Central memory CD8-positive, alpha-beta T cell (primary cell): ENCODE results near the gene CLIC6.

Experiments
- ATAC-seq: fragments of 150-1000 bp; cut with Tn5 transposase; replicated peaks from 2 replicates; pipeline ENCODE4 v1.10.0; 2022; ENCODE audit warnings: mild to moderate bottlenecking, moderate FRiP score, moderate number of reproducible peaks; ENCODE audit not compliant: poor library complexity, severe bottlenecking; ENCODE audit errors: extremely low read depth
- DNase-seq, 2 donors: peaks; one replicate each; pipeline ENCODE4 v3.0.0; 2021; ENCODE audit warnings: low spot score in 2 of 2
- H3K27ac Mint-ChIP-seq: one replicate; pipeline ENCODE4 v1.8.0; 2022; ENCODE audit warnings: low read depth, mild to moderate bottlenecking, moderate library complexity, mixed read lengths
- H3K27me3 Mint-ChIP-seq: one replicate; pipeline ENCODE4 v1.8.0; 2022; ENCODE audit warnings: mixed read lengths
- H3K36me3 Mint-ChIP-seq: one replicate; pipeline ENCODE4 v1.8.0; 2022; ENCODE audit warnings: mild to moderate bottlenecking, moderate library complexity, mixed read lengths; ENCODE audit not compliant: insufficient read depth
- H3K4me1 Mint-ChIP-seq: one replicate; pipeline ENCODE4 v1.8.0; 2022; ENCODE audit warnings: mixed read lengths
- H3K4me3 Mint-ChIP-seq: one replicate; pipeline ENCODE4 v1.8.0; 2022; ENCODE audit warnings: mild to moderate bottlenecking, moderate library complexity, mixed read lengths
- H3K9me3 Mint-ChIP-seq: one replicate; pipeline ENCODE4 v1.8.0; 2022; ENCODE audit warnings: mixed read lengths

The CLIC6 gene

GRCh38 chr21:34639882-34640788, 28.7 kb upstream of the CLIC6 start:
- Mint-ChIP-seq H3K4me3 (peak overlapping the region; percentile 72), H3K4me1 (peaks cover 15% of the 10 kb centered on the region), H3K9me3 (no peaks in the 10 kb centered on the region), H3K27ac (peak overlapping the region; percentile 71), H3K36me3 (peaks cover 2% of the 10 kb centered on the region), H3K27me3 (peaks cover under 1% of the 10 kb centered on the region)
- peak; percentile 49 for ATAC-seq
- DNase-seq: no peak

- H3K9me3 Mint-ChIP-seq: no peaks in the 10 kb centered on the region
- peaks cover 15% of the 10 kb centered on the region for H3K4me1 Mint-ChIP-seq
- ATAC-seq (no peak), DNase-seq (no peak)
- peak overlapping the region; percentile 71 for H3K27ac Mint-ChIP-seq
- peak overlapping the region; percentile 72 for H3K4me3 Mint-ChIP-seq
- H3K36me3 Mint-ChIP-seq: peaks cover 2% of the 10 kb centered on the region
- H3K27me3 Mint-ChIP-seq: no peaks in the 10 kb centered on the region
Observed at GRCh38 chr21:34640858-34641257, 27.9 kb upstream of the CLIC6 start.

GRCh38 chr21:34642211-34643075, 26.4 kb upstream of the CLIC6 start:
- no peaks in the 10 kb centered on the region for H3K9me3 Mint-ChIP-seq
- peaks cover 6% of the 10 kb centered on the region for H3K27me3 Mint-ChIP-seq
- H3K4me3 Mint-ChIP-seq: no peak overlapping the region
- no peaks in the 10 kb centered on the region for H3K36me3 Mint-ChIP-seq
- H3K27ac Mint-ChIP-seq: no peak overlapping the region
- no peak for ATAC-seq
- H3K4me1 Mint-ChIP-seq: peaks cover 15% of the 10 kb centered on the region
- no peak for DNase-seq

GRCh38 chr21:34644825-34645224, 24.0 kb upstream of the CLIC6 start:
- DNase-seq (no peak), ATAC-seq (no peak)
- no peak overlapping the region for H3K4me3 Mint-ChIP-seq
- H3K27ac Mint-ChIP-seq: no peak overlapping the region
- H3K9me3 Mint-ChIP-seq: no peaks in the 10 kb centered on the region
- no peaks in the 10 kb centered on the region for H3K36me3 Mint-ChIP-seq
- H3K4me1 Mint-ChIP-seq: peaks cover 12% of the 10 kb centered on the region
- H3K27me3 Mint-ChIP-seq: peaks cover 29% of the 10 kb centered on the region

- Mint-ChIP-seq H3K27ac (no peak overlapping the region), H3K9me3 (no peaks in the 10 kb centered on the region), H3K4me1 (no peaks in the 10 kb centered on the region), H3K4me3 (no peak overlapping the region), H3K27me3 (peaks cover 45% of the 10 kb centered on the region), H3K36me3 (no peaks in the 10 kb centered on the region)
- ATAC-seq: no peak
- DNase-seq: no peak
Observed at GRCh38 chr21:34647555-34647954, 21.2 kb upstream of the CLIC6 start.

- ATAC-seq: no peak
- Mint-ChIP-seq H3K27ac (no peak overlapping the region), H3K9me3 (no peaks in the 10 kb centered on the region), H3K27me3 (peaks cover 57% of the 10 kb centered on the region), H3K4me1 (no peaks in the 10 kb centered on the region), H3K36me3 (no peaks in the 10 kb centered on the region), H3K4me3 (no peak overlapping the region)
- no peak for DNase-seq
Observed at GRCh38 chr21:34648739-34649297, 20.0 kb upstream of the CLIC6 start.

GRCh38 chr21:34649400-34649799, 19.4 kb upstream of the CLIC6 start:
- Mint-ChIP-seq H3K9me3 (no peaks in the 10 kb centered on the region), H3K27ac (no peak overlapping the region), H3K4me1 (no peaks in the 10 kb centered on the region), H3K27me3 (peaks cover 63% of the 10 kb centered on the region), H3K36me3 (no peaks in the 10 kb centered on the region), H3K4me3 (no peak overlapping the region)
- DNase-seq (no peak), ATAC-seq (no peak)

- H3K27ac Mint-ChIP-seq: no peak overlapping the region
Observed at GRCh38 chr21:34650861-34651431, 17.8 kb upstream of the CLIC6 start.

GRCh38 chr21:34651642-34652041, 17.2 kb upstream of the CLIC6 start:
- ATAC-seq (no peak), DNase-seq (no peak)
- Mint-ChIP-seq H3K4me3 (no peak overlapping the region), H3K36me3 (no peaks in the 10 kb centered on the region), H3K9me3 (no peaks in the 10 kb centered on the region), H3K4me1 (no peaks in the 10 kb centered on the region), H3K27me3 (peaks cover 78% of the 10 kb centered on the region), H3K27ac (no peak overlapping the region)

More at GRCh38 chr21:34650861-34651431, 17.8 kb upstream of the CLIC6 start:
- Mint-ChIP-seq H3K4me3 (no peak overlapping the region), H3K9me3 (no peaks in the 10 kb centered on the region), H3K4me1 (no peaks in the 10 kb centered on the region), H3K27me3 (peaks cover 71% of the 10 kb centered on the region), H3K36me3 (no peaks in the 10 kb centered on the region)
- ATAC-seq (no peak), DNase-seq (no peak)

GRCh38 chr21:34653522-34653921, 15.3 kb upstream of the CLIC6 start:
- no peaks in the 10 kb centered on the region for H3K9me3 Mint-ChIP-seq
- H3K27ac Mint-ChIP-seq: no peak overlapping the region
- no peak overlapping the region for H3K4me3 Mint-ChIP-seq
- peaks cover 73% of the 10 kb centered on the region for H3K27me3 Mint-ChIP-seq
- H3K4me1 Mint-ChIP-seq: no peaks in the 10 kb centered on the region
- ATAC-seq (no peak), DNase-seq (no peak)
- no peaks in the 10 kb centered on the region for H3K36me3 Mint-ChIP-seq

GRCh38 chr21:34661848-34662247, 6.9 kb upstream of the CLIC6 start:
- no peak for DNase-seq
- Mint-ChIP-seq H3K27ac (no peak overlapping the region), H3K36me3 (no peaks in the 10 kb centered on the region), H3K27me3 (peaks cover 51% of the 10 kb centered on the region), H3K4me1 (no peaks in the 10 kb centered on the region), H3K9me3 (peaks cover 22% of the 10 kb centered on the region), H3K4me3 (no peak overlapping the region)
- no peak for ATAC-seq

GRCh38 chr21:34667761-34668160, 1.0 kb upstream of the CLIC6 start:
- no peak for DNase-seq
- no peak overlapping the region for H3K27ac Mint-ChIP-seq
- H3K36me3 Mint-ChIP-seq: no peaks in the 10 kb centered on the region
- H3K27me3 Mint-ChIP-seq: peaks cover 48% of the 10 kb centered on the region
- H3K4me3 Mint-ChIP-seq: no peak overlapping the region
- no peak for ATAC-seq
- H3K4me1 Mint-ChIP-seq: peaks cover 13% of the 10 kb centered on the region
- no peaks in the 10 kb centered on the region for H3K9me3 Mint-ChIP-seq
